Activated B cell treated with CpG ODN at 0.5 μM for 24 hours (primary cell): Measurements from ENCODE around the gene ATP2A1. TPM values are rescaled to one million over a fixed set of nuclear protein-coding genes. Genes with fewer than 3 reads are reported as not detected.

ENCODE experiments used
- ATAC-seq: fragments of 200-7000 bp; cut with Tn5 transposase; one replicate; pipeline ENCODE4 v1.10.0; 2021; ENCODE audit warnings: low read depth, mild to moderate bottlenecking, moderate library complexity
- CTCF ChIA-PET: fragments of 350-600 bp; sonication (Branson Sonifier 250); formaldehyde crosslinking; loops from one replicate; lab custom pipeline; 2021; ENCODE audit warnings: antibody characterized with exemption; lab: Charles Lee
- POLR2A ChIA-PET: fragments of 350-600 bp; sonication (Branson Sonifier 250); formaldehyde crosslinking; loops from one replicate; lab custom pipeline; 2021; ENCODE audit warnings: antibody characterized with exemption; lab: Charles Lee
- DNase-seq: peaks from one replicate; pipeline ENCODE4 v3.0.0; 2022
- H3K27ac Mint-ChIP-seq: one replicate; pipeline ENCODE4 v1.8.0; 2020; ENCODE audit warnings: mixed read lengths
- H3K27me3 Mint-ChIP-seq: one replicate; pipeline ENCODE4 v1.8.0; 2021; ENCODE audit warnings: mixed read lengths
- H3K36me3 Mint-ChIP-seq: one replicate; pipeline ENCODE4 v1.8.0; 2021; ENCODE audit warnings: low read depth, mixed read lengths
- H3K4me1 Mint-ChIP-seq: one replicate; pipeline ENCODE4 v1.8.0; 2021; ENCODE audit warnings: mixed read lengths
- H3K4me3 Mint-ChIP-seq: one replicate; pipeline ENCODE4 v1.8.0; 2020; ENCODE audit warnings: mild to moderate bottlenecking, mixed read lengths
- H3K9me3 Mint-ChIP-seq: one replicate; pipeline ENCODE4 v1.8.0; 2020; ENCODE audit warnings: mixed read lengths
- CTCF ChIP-seq: fragments of 200-600 bp; IDR thresholded peaks from one replicate; pipeline ENCODE4 v1.8.0; 2022; ENCODE audit warnings: antibody characterized with exemption, mild to moderate bottlenecking
- intact Hi-C: fragments of 100-400 bp; cut with micrococcal nuclease; formaldehyde crosslinking; loops from one replicate; pipeline ENCODE4 v1.15.1; 2024
- total RNA-seq: library from RNA; stranded (reverse); gene quantifications from 2 replicates; pipeline ENCODE4 v1.2.3, GENCODE V29; 2022

Gene ATP2A1
- total RNA-seq, 1 donor from 2014 or later: 1.0 TPM

- Mint-ChIP-seq H3K27me3 (no peaks in the 10 kb centered on the region), H3K4me1 (peaks cover 7% of the 10 kb centered on the region), H3K27ac (no peak overlapping the region), H3K36me3 (peaks cover 80% of the 10 kb centered on the region), H3K9me3 (no peaks in the 10 kb centered on the region), H3K4me3 (no peak overlapping the region)
- DNase-seq (no peak), ATAC-seq (no peak)
- ChIA-PET POLR2A (interaction anchor here (0.7 to 1.7 kb wide), 5 partner anchors 8 to 135 kb away, joined by 4 to 9 read pairs (median 6); partner anchors contain the start of genes ATXN2L and TUFM), CTCF (no interaction called here)
- intact Hi-C loops: no loop called here
- TF ChIP-seq CTCF: no peak
Observed at GRCh38 chr16:28838558-28838918, 39.8 kb upstream of the ATP2A1 start.

- no peak for ATAC-seq
- Mint-ChIP-seq H3K4me1 (peaks cover 6% of the 10 kb centered on the region), H3K36me3 (peaks cover 80% of the 10 kb centered on the region), H3K27me3 (no peaks in the 10 kb centered on the region), H3K9me3 (no peaks in the 10 kb centered on the region), H3K4me3 (no peak overlapping the region), H3K27ac (no peak overlapping the region)
- TF ChIP-seq CTCF: no peak
- POLR2A ChIA-PET: interaction anchor here (0.7 to 1.1 kb wide), 6 partner anchors 12 to 134 kb away, joined by 3 to 7 read pairs (median 6); partner anchors contain the start of genes ATXN2L and CD19
- CTCF ChIA-PET: no interaction called here
- no peak for DNase-seq
- intact Hi-C loops: no loop called here
Observed at GRCh38 chr16:28839004-28839639, 39.2 kb upstream of the ATP2A1 start.

- ChIA-PET POLR2A (interaction anchor here (0.7 to 0.9 kb wide), 5 partner anchors 12 to 134 kb away, joined by 3 to 12 read pairs (median 6); partner anchors contain the start of gene CD19), CTCF (no interaction called here)
- no peak overlapping the region for H3K4me3 Mint-ChIP-seq
- H3K27ac Mint-ChIP-seq: no peak overlapping the region
- ATAC-seq (no peak), DNase-seq (no peak)
- H3K9me3 Mint-ChIP-seq: no peaks in the 10 kb centered on the region
- intact Hi-C loops: no loop called here
- no peak for TF ChIP-seq CTCF
- H3K4me1 Mint-ChIP-seq: peaks cover 10% of the 10 kb centered on the region
- H3K27me3 Mint-ChIP-seq: no peaks in the 10 kb centered on the region
- H3K36me3 Mint-ChIP-seq: peaks cover 81% of the 10 kb centered on the region
Observed at GRCh38 chr16:28839899-28840298, 38.4 kb upstream of the ATP2A1 start.

- Mint-ChIP-seq H3K4me3 (no peak overlapping the region), H3K4me1 (peaks cover 31% of the 10 kb centered on the region), H3K36me3 (peaks cover 71% of the 10 kb centered on the region), H3K27ac (no peak overlapping the region), H3K27me3 (no peaks in the 10 kb centered on the region), H3K9me3 (no peaks in the 10 kb centered on the region)
- DNase-seq (no peak), ATAC-seq (no peak)
- ChIA-PET CTCF (interaction anchor here (1.1 kb wide), 1 partner anchor 102 kb away, joined by 3 read pairs; no protein-coding TSS in a partner anchor), POLR2A (interaction anchor here (0.5 to 1.7 kb wide), 6 partner anchors 8 to 82 kb away, joined by 3 to 8 read pairs (median 3); partner anchors contain the start of genes ATXN2L and SH2B1)
- intact Hi-C loops: no loop called here
- no peak for TF ChIP-seq CTCF
Observed at GRCh38 chr16:28842696-28843095, 35.6 kb upstream of the ATP2A1 start.

GRCh38 chr16:28843766-28844165 lies 34.5 kb upstream of the ATP2A1 start:
- Mint-ChIP-seq H3K9me3 (no peaks in the 10 kb centered on the region), H3K27ac (no peak overlapping the region), H3K4me1 (peaks cover 28% of the 10 kb centered on the region), H3K27me3 (no peaks in the 10 kb centered on the region), H3K36me3 (peaks cover 61% of the 10 kb centered on the region), H3K4me3 (peak overlapping the region; percentile 19)
- ChIA-PET CTCF (no interaction called here), POLR2A (interaction anchor here (5.3 to 6.6 kb wide), 2 partner anchors 20 to 80 kb away, joined by 31 to 113 read pairs; partner anchors contain the start of genes RABEP2 and SH2B1)
- intact Hi-C loops: no loop called here
- no peak for ATAC-seq
- TF ChIP-seq CTCF: no peak
- no peak for DNase-seq
